K562 (cell line): ENCODE results near the gene FOXA3.

ENCODE experiments used
- EGR1 ChIP-seq: fragments of 450-650 bp; conservative IDR thresholded peaks from 2 replicates; pipeline ENCODE4 v1.6.1; 2017; ENCODE audit warnings: mild to moderate bottlenecking
- GTF3C2 ChIP-seq: IDR thresholded peaks from 3 replicates; pipeline ENCODE4 v1.6.1; 2011; ENCODE audit warnings: borderline replicate concordance, mild to moderate bottlenecking, moderate library complexity; ENCODE audit not compliant: insufficient read length; ENCODE audit errors: extremely low read depth
- LARP7 ChIP-seq: fragments of 450-650 bp; IDR thresholded peaks from 2 replicates; pipeline ENCODE4 v1.6.1; 2016
- MTF1 ChIP-seq: fragments of 250-450 bp; sonication (Bioruptor Pico); IDR thresholded peaks from 2 replicates; pipeline ENCODE4 v1.9.0; 2021; ENCODE audit warnings: moderate library complexity, mild to moderate bottlenecking, inconsistent platforms, borderline replicate concordance
- NONO ChIP-seq, 2 experiments: fragments of 200-400 bp in 1 of 2; fragments of 450-650 bp in 1 of 2; formaldehyde crosslinking in 1 of 2; IDR thresholded peaks; 2 replicates each; pipeline ENCODE4 v1.6.1; 2017; ENCODE audit warnings: low read depth in 2 of 2, mild to moderate bottlenecking in 2 of 2, moderate library complexity in 2 of 2, low read length in 1 of 2
- SPI1 ChIP-seq: IDR thresholded peaks from 2 replicates; pipeline ENCODE4 v1.6.1; 2011; ENCODE audit warnings: low read depth, low read length, control low read depth, borderline replicate concordance
- TEAD2 ChIP-seq: fragments of 450-650 bp; IDR thresholded peaks from 2 replicates; pipeline ENCODE4 v1.6.1; 2016; ENCODE audit warnings: missing genetic modification characterization, control low read depth, missing compliant biosample characterization
- TF ChIP-seq, protein P1 (sequence below), 3 experiments: IDR thresholded peaks in 2 of 3; conservative IDR thresholded peaks in 1 of 3; 2 replicates each; pipeline ENCODE4 v1.5.1; 2011 to 2012; ENCODE audit warnings: low read length in 3 of 3, mild to moderate bottlenecking in 3 of 3, control low read depth in 2 of 3, improper control_type of control experiment in 1 of 3, inconsistent platforms in 1 of 3, low read depth in 1 of 3, mixed read lengths in 1 of 3, moderate library complexity in 1 of 3; ENCODE audit not compliant: insufficient read depth in 2 of 3

DNA sequence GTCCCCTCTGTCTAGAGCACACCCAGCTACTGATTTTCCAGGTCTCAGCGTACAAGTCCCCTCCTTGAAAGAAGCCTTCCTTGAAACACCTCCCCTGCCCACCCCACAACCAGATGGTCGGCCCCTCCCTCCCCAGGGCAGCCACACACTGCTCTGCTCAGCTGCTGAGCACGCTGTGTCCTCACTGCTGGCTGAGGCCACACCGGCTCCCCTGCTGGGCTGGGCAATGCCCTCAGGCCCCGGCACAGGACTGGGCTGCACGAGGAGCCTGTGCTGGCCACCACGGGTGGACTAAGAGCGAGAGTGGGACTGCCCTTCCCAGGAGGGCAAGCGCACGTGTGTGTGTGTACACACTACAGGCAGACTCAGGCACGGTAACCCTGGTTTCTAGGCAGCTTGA is 37.2 kb upstream of the FOXA3 start:
- TF ChIP-seq SPI1: no peak
- TF ChIP-seq, protein P1, sequence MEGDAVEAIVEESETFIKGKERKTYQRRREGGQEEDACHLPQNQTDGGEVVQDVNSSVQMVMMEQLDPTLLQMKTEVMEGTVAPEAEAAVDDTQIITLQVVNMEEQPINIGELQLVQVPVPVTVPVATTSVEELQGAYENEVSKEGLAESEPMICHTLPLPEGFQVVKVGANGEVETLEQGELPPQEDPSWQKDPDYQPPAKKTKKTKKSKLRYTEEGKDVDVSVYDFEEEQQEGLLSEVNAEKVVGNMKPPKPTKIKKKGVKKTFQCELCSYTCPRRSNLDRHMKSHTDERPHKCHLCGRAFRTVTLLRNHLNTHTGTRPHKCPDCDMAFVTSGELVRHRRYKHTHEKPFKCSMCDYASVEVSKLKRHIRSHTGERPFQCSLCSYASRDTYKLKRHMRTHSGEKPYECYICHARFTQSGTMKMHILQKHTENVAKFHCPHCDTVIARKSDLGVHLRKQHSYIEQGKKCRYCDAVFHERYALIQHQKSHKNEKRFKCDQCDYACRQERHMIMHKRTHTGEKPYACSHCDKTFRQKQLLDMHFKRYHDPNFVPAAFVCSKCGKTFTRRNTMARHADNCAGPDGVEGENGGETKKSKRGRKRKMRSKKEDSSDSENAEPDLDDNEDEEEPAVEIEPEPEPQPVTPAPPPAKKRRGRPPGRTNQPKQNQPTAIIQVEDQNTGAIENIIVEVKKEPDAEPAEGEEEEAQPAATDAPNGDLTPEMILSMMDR (IDR thresholded peaks at IDR 0.05 in 2 of 3, conservative IDR thresholded peaks at IDR 0.05 in 1 of 3; ENCODE audit: insufficient read depth in 2 of 3, low read depth in 1 of 3, low read length in 3 of 3): no peak
- TF ChIP-seq TEAD2 (tag): no peak
- no peak for TF ChIP-seq GTF3C2
- TF ChIP-seq MTF1: no peak
- no peak for TF ChIP-seq EGR1
- TF ChIP-seq NONO (IDR thresholded peaks at IDR 0.05; ENCODE audit: low read depth in 2 of 2, low read length in 1 of 2): no peak
- TF ChIP-seq LARP7: no peak
